DOHH2 (cell line): ENCODE results near the gene FGFR3.

Source experiments
- H3F3A ChIP-seq: fragments of 200-600 bp; sonication (generic), shearing (Covaris generic); 2 replicates; pipeline ENCODE4 v1.6.0; 2016; ENCODE audit warnings: antibody characterized with exemption, mild to moderate bottlenecking; ENCODE audit not compliant: control insufficient read depth, insufficient read depth
- H3K27ac ChIP-seq: fragments of 200-600 bp; sonication (generic); 2 replicates; pipeline ENCODE4 v1.5.1; 2014; ENCODE audit warnings: low read depth, mild to moderate bottlenecking, low read length, moderate library complexity
- H3K27me3 ChIP-seq: fragments of 200-600 bp; sonication (generic); 2 replicates; pipeline ENCODE4 v1.6.1; 2014; ENCODE audit warnings: mild to moderate bottlenecking, low read length, mixed read lengths; ENCODE audit not compliant: control insufficient read depth
- H3K36me3 ChIP-seq: fragments of 200-600 bp; sonication (generic); 2 replicates; pipeline ENCODE4 v1.6.1; 2014; ENCODE audit warnings: mild to moderate bottlenecking, low read length, moderate library complexity, mixed read lengths; ENCODE audit not compliant: control insufficient read depth
- H3K4me1 ChIP-seq: fragments of 200-600 bp; sonication (generic); 2 replicates; pipeline ENCODE4 v1.6.1; 2014; ENCODE audit warnings: mild to moderate bottlenecking, low read length, mixed read lengths; ENCODE audit not compliant: control insufficient read depth
- H3K4me2 ChIP-seq: fragments of 200-600 bp; sonication (generic); 2 replicates; pipeline ENCODE4 v1.6.0; 2014; ENCODE audit warnings: mild to moderate bottlenecking, low read length, moderate library complexity
- H3K4me3 ChIP-seq: fragments of 200-600 bp; sonication (generic); 2 replicates; pipeline ENCODE4 v1.5.1; 2014; ENCODE audit warnings: mild to moderate bottlenecking, low read length, mixed read lengths
- H3K79me2 ChIP-seq: fragments of 200-600 bp; sonication (generic); 2 replicates; pipeline ENCODE4 v1.6.1; 2014; ENCODE audit warnings: mild to moderate bottlenecking, low read length, mixed read lengths; ENCODE audit not compliant: control insufficient read depth
- H3K9me2 ChIP-seq: fragments of 200-600 bp; sonication (generic); replicated peaks from 2 replicates; pipeline ENCODE4 v1.6.1; 2014; ENCODE audit warnings: mild to moderate bottlenecking, low read length, mixed read lengths; ENCODE audit not compliant: control insufficient read depth
- H3K9me3 ChIP-seq: fragments of 200-600 bp; sonication (generic); 2 replicates; pipeline ENCODE4 v1.6.1; 2014; ENCODE audit warnings: antibody characterized with exemption, low read length, mixed read lengths; ENCODE audit not compliant: control insufficient read depth, insufficient read depth
- H4K20me1 ChIP-seq: fragments of 200-600 bp; sonication (generic); 2 replicates; pipeline ENCODE4 v1.6.0; 2014; ENCODE audit warnings: low read depth, mild to moderate bottlenecking, antibody characterized with exemption, low read length, moderate library complexity; ENCODE audit not compliant: control insufficient read depth, insufficient read depth
- CTCF ChIP-seq: fragments of 200-600 bp; sonication (generic); IDR thresholded peaks from one replicate; pipeline ENCODE4 v1.5.1; 2014; ENCODE audit warnings: antibody characterized with exemption, mild to moderate bottlenecking, low read depth, low read length; ENCODE audit not compliant: poor library complexity, severe bottlenecking
- EZH2phosphoT487 ChIP-seq: fragments of 200-600 bp; sonication (generic); IDR thresholded peaks from 2 replicates; pipeline ENCODE4 v1.6.1; 2017; ENCODE audit warnings: borderline replicate concordance, mild to moderate bottlenecking, antibody characterized with exemption, low read length, moderate library complexity, mixed read lengths

FGFR3 gene

GRCh38 chr4:1768367-1769034 lies 24.6 kb upstream of the FGFR3 start:
- H3K9me3 ChIP-seq: no peaks in the 10 kb centered on the region
- H3K9me2 ChIP-seq: no peaks in the 10 kb centered on the region
- no peak overlapping the region for H3K27ac ChIP-seq
- no peaks in the 10 kb centered on the region for H4K20me1 ChIP-seq
- H3K4me2 ChIP-seq: peak overlapping the region; percentile 64
- peak overlapping the region; percentile 54 for H3K4me3 ChIP-seq
- peaks cover 23% of the 10 kb centered on the region for H3K4me1 ChIP-seq
- no peaks in the 10 kb centered on the region for H3K36me3 ChIP-seq
- H3F3A ChIP-seq: no peaks in the 10 kb centered on the region
- H3K79me2 ChIP-seq: no peaks in the 10 kb centered on the region
- peaks cover 34% of the 10 kb centered on the region for H3K27me3 ChIP-seq
- no peak for TF ChIP-seq CTCF
- TF ChIP-seq EZH2phosphoT487: no peak

- Histone ChIP-seq H3K36me3 (no peaks in the 10 kb centered on the region), H3K27ac (no peak overlapping the region), H3K9me2 (no peaks in the 10 kb centered on the region), H3K4me3 (no peak overlapping the region), H3F3A (no peaks in the 10 kb centered on the region), H3K27me3 (peaks cover 28% of the 10 kb centered on the region), H3K4me2 (no peak overlapping the region), H3K9me3 (no peaks in the 10 kb centered on the region), H3K4me1 (peaks cover 23% of the 10 kb centered on the region), H3K79me2 (no peaks in the 10 kb centered on the region), H4K20me1 (no peaks in the 10 kb centered on the region)
- TF ChIP-seq CTCF: no peak
These were observed 23.4 kb upstream of the FGFR3 start for GRCh38 chr4:1769692-1770091.

GRCh38 chr4:1770245-1770644 lies 22.8 kb upstream of the FGFR3 start:
- no peaks in the 10 kb centered on the region for H3F3A ChIP-seq
- H4K20me1 ChIP-seq: no peaks in the 10 kb centered on the region
- no peak overlapping the region for H3K4me2 ChIP-seq
- H3K27me3 ChIP-seq: peaks cover 24% of the 10 kb centered on the region
- TF ChIP-seq CTCF: no peak
- TF ChIP-seq EZH2phosphoT487: no peak
- H3K79me2 ChIP-seq: no peaks in the 10 kb centered on the region
- no peaks in the 10 kb centered on the region for H3K9me3 ChIP-seq
- peaks cover 23% of the 10 kb centered on the region for H3K4me1 ChIP-seq
- H3K4me3 ChIP-seq: no peak overlapping the region
- H3K36me3 ChIP-seq: no peaks in the 10 kb centered on the region
- no peaks in the 10 kb centered on the region for H3K9me2 ChIP-seq
- no peak overlapping the region for H3K27ac ChIP-seq
